H9 (cell line): ENCODE results near the gene NOS3. TPM values are rescaled to one million over a fixed set of nuclear protein-coding genes. Genes with fewer than 3 reads are reported as not detected.
A peak's percentile ranks its signal among the peaks of the same experiment; 100 is the strongest.

Experiments used
- DNase-seq: peaks from one replicate; pipeline ENCODE4 v3.0.0-alpha.2; 2017
- H2AFZ ChIP-seq: one replicate; pipeline ENCODE4 v1.6.1; 2013; ENCODE audit warnings: mild to moderate bottlenecking, low read length, control low read depth, moderate library complexity
- H2AK5ac ChIP-seq: 2 replicates; pipeline ENCODE4 v1.6.1; 2013; ENCODE audit warnings: low read length, control low read depth, mixed read lengths; ENCODE audit not compliant: insufficient read length
- H2BK120ac ChIP-seq: one replicate; pipeline ENCODE4 v1.6.1; 2013; ENCODE audit warnings: low read depth, mild to moderate bottlenecking, low read length, control low read depth, inconsistent platforms; ENCODE audit not compliant: poor library complexity, severe bottlenecking
- H2BK12ac ChIP-seq: 2 replicates; pipeline ENCODE4 v1.6.1; 2013; ENCODE audit warnings: low read length, control low read depth, mixed read lengths, low read depth; ENCODE audit not compliant: insufficient read length
- H2BK15ac ChIP-seq: 2 replicates; pipeline ENCODE4 v1.6.1; 2013; ENCODE audit warnings: low read depth, low read length, control low read depth
- H2BK20ac ChIP-seq: one replicate; pipeline ENCODE4 v1.6.1; 2013; ENCODE audit warnings: low read depth, mild to moderate bottlenecking, low read length, control low read depth, inconsistent platforms; ENCODE audit not compliant: poor library complexity, severe bottlenecking
- H2BK5ac ChIP-seq: 2 replicates; pipeline ENCODE4 v1.6.1; 2013; ENCODE audit warnings: low read length, control low read depth, mixed read lengths; ENCODE audit not compliant: insufficient read length
- H3K14ac ChIP-seq: 2 replicates; pipeline ENCODE4 v1.6.1; 2013; ENCODE audit warnings: low read length, control low read depth; ENCODE audit not compliant: insufficient read depth
- H3K18ac ChIP-seq: 2 replicates; pipeline ENCODE4 v1.6.1; 2013; ENCODE audit warnings: low read depth, mild to moderate bottlenecking, mixed read lengths, low read length, control low read depth; ENCODE audit not compliant: insufficient read length
- H3K23ac ChIP-seq: 2 replicates; pipeline ENCODE4 v1.6.1; 2013; ENCODE audit warnings: low read length, control low read depth, mixed read lengths, low read depth; ENCODE audit not compliant: insufficient read length
- H3K23me2 ChIP-seq: 2 replicates; pipeline ENCODE4 v1.6.1; 2013; ENCODE audit warnings: low read depth, mild to moderate bottlenecking, mixed read lengths, low read length, control low read depth; ENCODE audit not compliant: insufficient read length, poor library complexity, severe bottlenecking
- H3K27ac ChIP-seq: 2 replicates; pipeline ENCODE4 v1.5.1; 2013; ENCODE audit warnings: low read length, control low read depth, mixed read lengths, low read depth; ENCODE audit not compliant: insufficient read length
- H3K27me3 ChIP-seq: 2 replicates; pipeline ENCODE4 v1.6.1; 2013; ENCODE audit warnings: low read length, control low read depth, inconsistent platforms; ENCODE audit not compliant: insufficient read depth
- H3K4ac ChIP-seq: 2 replicates; pipeline ENCODE4 v1.6.1; 2013; ENCODE audit warnings: low read depth, mild to moderate bottlenecking, control low read depth, inconsistent platforms, low read length, moderate library complexity
- H3K4me1 ChIP-seq: 2 replicates; pipeline ENCODE4 v1.6.1; 2013; ENCODE audit warnings: low read length, control low read depth, inconsistent platforms; ENCODE audit not compliant: insufficient read depth
- H3K4me2 ChIP-seq: 2 replicates; pipeline ENCODE4 v1.6.1; 2013; ENCODE audit warnings: low read length, control low read depth, mixed read lengths; ENCODE audit not compliant: insufficient read length, insufficient read depth
- H3K56ac ChIP-seq: 2 replicates; pipeline ENCODE4 v1.6.1; 2013; ENCODE audit warnings: low read depth, mild to moderate bottlenecking, mixed read lengths, low read length, control low read depth; ENCODE audit not compliant: insufficient read length
- H3K79me1 ChIP-seq: 2 replicates; pipeline ENCODE4 v1.6.1; 2013; ENCODE audit warnings: low read depth, mild to moderate bottlenecking, moderate library complexity, low read length, control low read depth, inconsistent platforms; ENCODE audit not compliant: insufficient read depth, poor library complexity, severe bottlenecking
- H3K79me2 ChIP-seq: 2 replicates; pipeline ENCODE4 v1.6.1; 2013; ENCODE audit warnings: low read length, control low read depth, inconsistent platforms; ENCODE audit not compliant: insufficient read depth
- H3K9ac ChIP-seq: 2 replicates; pipeline ENCODE4 v1.6.1; 2013; ENCODE audit warnings: low read length, control low read depth, mixed read lengths; ENCODE audit not compliant: insufficient read length; ENCODE audit errors: extremely low read depth
- H3K9me3 ChIP-seq: one replicate; pipeline ENCODE4 v1.6.1; 2013; ENCODE audit warnings: low read depth, low read length, inconsistent platforms; ENCODE audit not compliant: control insufficient read depth
- H3T11ph ChIP-seq: one replicate; pipeline ENCODE4 v1.6.1; 2013; ENCODE audit warnings: mild to moderate bottlenecking, low read length, control low read depth, inconsistent platforms
- H4K20me1 ChIP-seq: one replicate; pipeline ENCODE4 v1.6.1; 2013; ENCODE audit not compliant: control insufficient read depth, insufficient read length, insufficient read depth
- H4K5ac ChIP-seq: 2 replicates; pipeline ENCODE4 v1.6.1; 2013; ENCODE audit warnings: low read depth, mild to moderate bottlenecking, mixed read lengths, low read length, control low read depth; ENCODE audit not compliant: insufficient read length
- H4K8ac ChIP-seq: replicated peaks from 2 replicates; pipeline ENCODE4 v1.6.1; 2013; ENCODE audit warnings: low read length, control low read depth, mixed read lengths, low read depth; ENCODE audit not compliant: insufficient read length
- H4K91ac ChIP-seq: 2 replicates; pipeline ENCODE4 v1.6.1; 2013; ENCODE audit warnings: low read depth, mild to moderate bottlenecking, moderate library complexity, mixed read lengths, low read length, control low read depth; ENCODE audit not compliant: insufficient read length
- H3K27ac Mint-ChIP-seq, 3 experiments: 2 replicates in 2 of 3; 3 replicates in 1 of 3; pipeline ENCODE4 v1.8.0; 2020 to 2021; ENCODE audit warnings: mixed read lengths in 3 of 3, mild to moderate bottlenecking in 1 of 3, moderate library complexity in 1 of 3
- H3K27me3 Mint-ChIP-seq: 2 replicates; pipeline ENCODE4 v1.8.0; 2021; ENCODE audit warnings: low read depth, mild to moderate bottlenecking, moderate library complexity, mixed read lengths
- H3K36me3 Mint-ChIP-seq, 3 experiments: 2 replicates in 2 of 3; 3 replicates in 1 of 3; pipeline ENCODE4 v1.8.0; 2020 to 2021; ENCODE audit warnings: low read depth in 3 of 3, mixed read lengths in 3 of 3; ENCODE audit not compliant: insufficient read depth in 1 of 3
- H3K4me1 Mint-ChIP-seq, 2 experiments: 2 replicates each; pipeline ENCODE4 v1.8.0; 2020; ENCODE audit warnings: mixed read lengths in 2 of 2
- H3K4me3 Mint-ChIP-seq, 2 experiments: 2 replicates in 1 of 2; 3 replicates in 1 of 2; pipeline ENCODE4 v1.8.0; 2020 to 2021; ENCODE audit warnings: mild to moderate bottlenecking in 2 of 2, mixed read lengths in 2 of 2, moderate library complexity in 1 of 2
- H3K9me3 Mint-ChIP-seq, 2 experiments: 2 replicates in 1 of 2; 3 replicates in 1 of 2; pipeline ENCODE4 v1.8.0; 2020; ENCODE audit warnings: mild to moderate bottlenecking in 2 of 2, mixed read lengths in 2 of 2, moderate library complexity in 1 of 2
- CTCF ChIP-seq: fragments of 200-600 bp; sonication (generic); conservative IDR thresholded peaks from 3 replicates; pipeline ENCODE4 v1.8.0; 2021; ENCODE audit warnings: antibody characterized with exemption, mild to moderate bottlenecking
- WGBS: extraction: QIAGEN DNeasy Blood & Tissue Kit; methylation state at CpG from one replicate; pipeline ENCODE4 v1.1.7; 2013; ENCODE audit warnings: missing lambda C conversion rate, low lambda C conversion rate, mixed read lengths; ENCODE audit not compliant: insufficient read length; ENCODE audit errors: extremely low coverage; 5-methylcytosine and 5-hydroxymethylcytosine counted together
- total RNA-seq: library from RNA; stranded (reverse); gene quantifications from 2 replicates; pipeline ENCODE4 v1.2.1, GENCODE V29; 2021

The NOS3 gene
- total RNA-seq, 1 experiment from 2014 or later: 4.5 TPM

DNA sequence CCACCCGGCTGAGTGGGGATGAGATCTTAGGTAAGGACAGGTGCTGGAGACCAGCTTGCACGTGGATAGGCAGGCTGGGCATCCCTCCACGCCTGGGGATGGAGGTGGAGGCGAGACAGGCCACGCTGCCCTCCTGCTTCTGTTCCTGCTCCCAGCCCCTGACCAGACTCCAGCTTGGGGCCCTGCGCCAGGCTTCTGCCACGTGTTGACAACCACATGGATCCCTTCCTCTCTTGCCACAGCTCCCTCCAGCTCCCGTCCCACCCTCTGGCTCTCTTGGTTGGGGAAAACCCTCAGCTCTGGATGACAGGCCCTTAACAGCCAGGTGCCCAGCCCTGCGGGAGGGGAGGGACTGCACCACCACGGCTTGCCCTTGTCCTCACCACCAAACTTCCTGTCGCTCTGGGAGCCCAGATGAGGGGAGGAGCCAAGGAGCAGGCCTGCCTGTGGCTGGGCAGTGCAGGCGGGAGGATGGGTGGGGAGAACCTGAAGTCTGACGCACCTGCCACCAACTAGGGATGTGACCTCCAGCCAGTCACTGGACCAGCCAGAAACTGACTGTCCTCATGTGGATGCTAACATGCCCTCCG, 48.7 kb upstream of the NOS3 start:
- no peak overlapping the region for H3K27ac Mint-ChIP-seq
- H3K36me3 Mint-ChIP-seq: no peaks in the 10 kb centered on the region
- no peak overlapping the region for H2BK20ac ChIP-seq
- no peaks in the 10 kb centered on the region for H3K27me3 ChIP-seq
- no peak overlapping the region for H3T11ph ChIP-seq
- H3K14ac ChIP-seq: no peak overlapping the region; the same call in 1 of the 2 replicates
- H4K20me1 ChIP-seq: no peaks in the 10 kb centered on the region
- no peak overlapping the region for H3K56ac ChIP-seq
- no peak overlapping the region for H3K23ac ChIP-seq
- H3K9me3 ChIP-seq: no peaks in the 10 kb centered on the region
- H3K4ac ChIP-seq: no peak overlapping the region
- H2BK12ac ChIP-seq: no peak overlapping the region
- H3K27me3 Mint-ChIP-seq: peaks cover 15% of the 10 kb centered on the region
- H3K4me1 ChIP-seq: no peaks in the 10 kb centered on the region
- H3K18ac ChIP-seq: no peak overlapping the region
- H2AK5ac ChIP-seq: no peak overlapping the region
- no peaks in the 10 kb centered on the region for H3K79me2 ChIP-seq
- H2BK15ac ChIP-seq: no peak overlapping the region
- no peak overlapping the region for H4K8ac ChIP-seq
- peak; percentile 73 for DNase-seq
- no peaks in the 10 kb centered on the region for H3K23me2 ChIP-seq
- H2BK120ac ChIP-seq: no peak overlapping the region
- H3K79me1 ChIP-seq: no peaks in the 10 kb centered on the region
- no peak overlapping the region for H4K5ac ChIP-seq
- no peak for TF ChIP-seq CTCF
- peaks cover 9 to 20% of the 10 kb centered on the region in 2 experiments for H3K4me1 Mint-ChIP-seq
- H4K91ac ChIP-seq: no peak overlapping the region
- H3K4me3 Mint-ChIP-seq: no peak overlapping the region
- H3K9me3 Mint-ChIP-seq: no peaks in the 10 kb centered on the region; a peak in 1 of 5 replicates
- no peak overlapping the region for H2AFZ ChIP-seq
- no peak overlapping the region for H2BK5ac ChIP-seq
- H3K4me2 ChIP-seq: no peak overlapping the region
- no peak overlapping the region for H3K27ac ChIP-seq
- no CpG with 5 or more reads among the region's 14 CpGs for WGBS
- H3K9ac ChIP-seq: no peak overlapping the region
